Activated T-cell treated with anti-CD3 and anti-CD28 coated beads, Interleukin-2, amount 50 U/mL, for 4 hours (primary cell): ENCODE measurements around the gene OR4S2. TPM values are rescaled to one million over a fixed set of nuclear protein-coding genes. Genes with fewer than 3 reads are reported as not detected.

Experiments used
- total RNA-seq, 3 donors: library from RNA; stranded (reverse); gene quantifications; one replicate each; pipeline ENCODE4 v1.2.1, GENCODE V29; 2021

Gene OR4S2
- total RNA-seq, 3 donors from 2014 or later = not detected

Other genes starting within 250 kb of the OR4S2 start
- gene OR4C15, start 93.9 kb upstream of the OR4S2 start, total RNA-seq = not detected
- gene OR4C16, start 76.2 kb upstream of the OR4S2 start, total RNA-seq = not detected
- not detected for gene OR4C11, start 40.7 kb upstream of the OR4S2 start, total RNA-seq
- gene OR4P4, start 13.2 kb upstream of the OR4S2 start, total RNA-seq = not detected
- not detected for gene OR4C6, start 13.9 kb downstream of the OR4S2 start, total RNA-seq
- not detected for gene OR5D13, start 125.1 kb downstream of the OR4S2 start, total RNA-seq
- not detected for gene OR5D14, start 147.2 kb downstream of the OR4S2 start, total RNA-seq
- gene OR5L1, start 163.0 kb downstream of the OR4S2 start, total RNA-seq = not detected
- gene OR5D18, start 171.3 kb downstream of the OR4S2 start, total RNA-seq = not detected
- gene OR5L2, start 178.9 kb downstream of the OR4S2 start, total RNA-seq = not detected
- not detected for gene OR5D16, start 190.4 kb downstream of the OR4S2 start, total RNA-seq
- not detected for gene TRIM51, start 235.0 kb downstream of the OR4S2 start, total RNA-seq